ENCODE data around the gene PAPPA2.

PAPPA2 gene

GRCh38 chr1:176791906-176792305 is 328.9 kb downstream of the PAPPA2 start:
- DNase-seq (ENCODE audit: low read depth): no peak
- TF ChIP-seq CTCF (IDR thresholded peaks at IDR 0.05; ENCODE audit: low read length, missing control alignments): no peak
- no peak overlapping the region for H3K4me3 ChIP-seq (replicated peaks; ENCODE audit: low read depth, low read length)

- TF ChIP-seq CTCF (IDR thresholded peaks at IDR 0.05; ENCODE audit: low read length, missing control alignments): no peak
- H3K4me3 ChIP-seq (replicated peaks; ENCODE audit: low read depth, low read length): no peak overlapping the region
- DNase-seq (ENCODE audit: low read depth): no peak
These were observed 332.0 kb downstream of the PAPPA2 start for GRCh38 chr1:176794897-176795508.

GRCh38 chr1:176795929-176796328 is 333.0 kb downstream of the PAPPA2 start:
- no peak overlapping the region for H3K4me3 ChIP-seq (replicated peaks; ENCODE audit: low read depth, low read length)
- no peak for DNase-seq (ENCODE audit: low read depth)
- no peak for TF ChIP-seq CTCF (IDR thresholded peaks at IDR 0.05; ENCODE audit: low read length, missing control alignments)

- DNase-seq (ENCODE audit: low read depth): no peak
- no peak for TF ChIP-seq CTCF (IDR thresholded peaks at IDR 0.05; ENCODE audit: low read length, missing control alignments)
- H3K4me3 ChIP-seq (replicated peaks; ENCODE audit: low read depth, low read length): no peak overlapping the region
These were observed 333.6 kb downstream of the PAPPA2 start for GRCh38 chr1:176796583-176796982.

GRCh38 chr1:176799327-176799726 is 336.4 kb downstream of the PAPPA2 start:
- no peak for TF ChIP-seq CTCF (IDR thresholded peaks at IDR 0.05; ENCODE audit: low read length, missing control alignments)
- no peak for DNase-seq (ENCODE audit: low read depth)
- no peak overlapping the region for H3K4me3 ChIP-seq (replicated peaks; ENCODE audit: low read depth, low read length)

GRCh38 chr1:176800978-176801513 is 338.1 kb downstream of the PAPPA2 start:
- no peak for TF ChIP-seq CTCF (IDR thresholded peaks at IDR 0.05; ENCODE audit: low read length, missing control alignments)
- no peak overlapping the region for H3K4me3 ChIP-seq (replicated peaks; ENCODE audit: low read depth, low read length)
- no peak for DNase-seq (ENCODE audit: low read depth)

GRCh38 chr1:176801514-176802020 is 338.6 kb downstream of the PAPPA2 start:
- no peak for TF ChIP-seq CTCF (IDR thresholded peaks at IDR 0.05; ENCODE audit: low read length, missing control alignments)
- no peak overlapping the region for H3K4me3 ChIP-seq (replicated peaks; ENCODE audit: low read depth, low read length)

More at GRCh38 chr1:176801514-176802020, 338.6 kb downstream of the PAPPA2 start:
- no peak for DNase-seq (ENCODE audit: low read depth)
